DMS153 (cell line): ENCODE data around the gene NDN.
"Not testable (repeated sequence)": the region's sequence is repeated elsewhere in the genome, so short reads cannot be mapped to it uniquely, and the experiment has no call there.

Experiments used
- DNase-seq: peaks from one replicate; lab custom pipeline; 2025; lab: John Stamatoyannopoulos, UW

Gene NDN

GRCh38 chr15:23687143-23687470 is at the start of gene NDN:
TSS of gene NDN (minus strand) at chr15:23687305. CDS start at chr15:23687217, 88 bp downstream.
- no peak for DNase-seq

- DNase-seq, result no peak
These were observed 49.0 kb upstream of the NDN start for GRCh38 chr15:23736033-23736673.

- DNase-seq, result no peak
These were observed 47.8 kb upstream of the NDN start for GRCh38 chr15:23734862-23735261.

- DNase-seq, result not testable (repeated sequence)
These were observed 27.0 kb upstream of the NDN start for GRCh38 chr15:23713874-23714656.

- DNase-seq, result no peak
These were observed 21.2 kb upstream of the NDN start for GRCh38 chr15:23708332-23708731.

GRCh38 chr15:23695282-23695681 is 8.2 kb upstream of the NDN start:
- no peak for DNase-seq

GRCh38 chr15:23694592-23694991 is 7.5 kb upstream of the NDN start:
- no peak for DNase-seq

GRCh38 chr15:23690450-23690852 is 3.3 kb upstream of the NDN start:
- DNase-seq, result no peak

- DNase-seq, result no peak
These were observed 2.9 kb upstream of the NDN start for GRCh38 chr15:23690015-23690414.

GRCh38 chr15:23686466-23687142 is 501 bp downstream of the NDN start:
- no peak for DNase-seq

GRCh38 chr15:23671481-23671880 is 15.6 kb downstream of the NDN start:
- no peak for DNase-seq

- DNase-seq, result no peak
These were observed 16.1 kb downstream of the NDN start for GRCh38 chr15:23670970-23671369.

- DNase-seq, result no peak
These were observed 23.9 kb downstream of the NDN start for GRCh38 chr15:23663232-23663631.

GRCh38 chr15:23648920-23649515 is 38.1 kb downstream of the NDN start:
- no peak for DNase-seq

GRCh38 chr15:23647421-23648370 is 39.4 kb downstream of the NDN start, which contains the start of gene MAGEL2:
TSS of gene MAGEL2 (minus strand) at chr15:23647867. CDS start at chr15:23647742, 125 bp downstream.
- no peak for DNase-seq

GRCh38 chr15:23647001-23647295 is 40.2 kb downstream of the NDN start:
- no peak for DNase-seq

- no peak for DNase-seq
These were observed 40.7 kb downstream of the NDN start for GRCh38 chr15:23646165-23647000.

GRCh38 chr15:23645371-23646164 is 41.5 kb downstream of the NDN start:
- no peak for DNase-seq

- DNase-seq, result no peak
These were observed 42.3 kb downstream of the NDN start for GRCh38 chr15:23644829-23645228.
